Measurements from ENCODE around the gene SH3RF3.

GRCh38 chr2:109344270-109344805 is 215.3 kb downstream of the SH3RF3 start:
- TF ChIP-seq CTCF (IDR thresholded peaks at IDR 0.05) (no peak), EZH2 (IDR thresholded peaks at IDR 0.05) (no peak), EZH2phosphoT487 (IDR thresholded peaks at IDR 0.05) (no peak)
